Gastroesophageal sphincter (tissue), 4 donors: Measurements from ENCODE around the gene TPRG1L. TPM values are rescaled to one million over a fixed set of nuclear protein-coding genes. Genes with fewer than 3 reads are reported as not detected.

ENCODE experiments used
- ATAC-seq: fragments of 150-250 bp; one replicate; pipeline ENCODE4 v1.9.1; 2016; ENCODE audit warnings: mild to moderate bottlenecking, moderate library complexity
- H3K27ac ChIP-seq, 4 donors: fragments of 200-600 bp; sonication (generic) in 3 of 4; 1 replicate in 3 of 4; 2 replicates in 1 of 4; pipeline ENCODE4 v1.5.1; 2016 to 2019
- H3K27me3 ChIP-seq: fragments of 200-600 bp; sonication (generic); one replicate; pipeline ENCODE4 v1.5.1; 2019
- H3K36me3 ChIP-seq, 2 donors: fragments of 200-600 bp; sonication (generic); one replicate each; pipeline ENCODE4 v1.5.1; 2019; ENCODE audit warnings: control low read depth in 1 of 2
- H3K4me1 ChIP-seq, 3 donors: fragments of 200-600 bp; sonication (generic); 1 replicate in 2 of 3; 2 replicates in 1 of 3; pipeline ENCODE4 v1.5.1; 2016 to 2019; ENCODE audit warnings: control low read depth in 2 of 3
- H3K4me3 ChIP-seq, 2 donors: fragments of 200-600 bp; sonication (generic); one replicate each; pipeline ENCODE4 v1.5.1; 2019; ENCODE audit warnings: mild to moderate bottlenecking in 1 of 2, moderate library complexity in 1 of 2
- H3K9me3 ChIP-seq, 3 donors: fragments of 200-600 bp; sonication (generic); one replicate each; pipeline ENCODE4 v1.5.1; 2017 to 2019; ENCODE audit warnings: control low read depth in 2 of 3
- EP300 ChIP-seq: sonication (generic); formaldehyde crosslinking; IDR thresholded peaks from one replicate; pipeline ENCODE4 v1.6.1; 2017; ENCODE audit warnings: antibody characterized with exemption, mild to moderate bottlenecking
- POLR2A ChIP-seq, 2 donors: fragments of 450-650 bp; IDR thresholded peaks; one replicate each; pipeline ENCODE4 v1.6.1; 2017; ENCODE audit warnings: antibody characterized with exemption in 2 of 2, mild to moderate bottlenecking in 2 of 2, moderate library complexity in 1 of 2
- POLR2AphosphoS5 ChIP-seq: sonication (generic); formaldehyde crosslinking; IDR thresholded peaks from one replicate; pipeline ENCODE4 v1.6.1; 2017; ENCODE audit warnings: antibody characterized with exemption
- WGBS, 2 donors: methylation state at CpG; one replicate each; pipeline ENCODE4 v1.1.5; 2018; ENCODE audit warnings: low coverage in 1 of 2; 5-methylcytosine and 5-hydroxymethylcytosine counted together
- total RNA-seq, 4 donors: library from RNA; depleted of rRNA; stranded (reverse); fragments of >200 nt; gene quantifications; one replicate each; pipeline ENCODE4 v1.1.0, GENCODE V29; 2016
- TF ChIP-seq, protein P1 (sequence below), 4 experiments: fragments of 200-600 bp in 2 of 4; fragments of 450-650 bp in 2 of 4; sonication (generic) in 1 of 4; IDR thresholded peaks; one replicate each; pipeline ENCODE4 v1.5.1; 2017 to 2019; ENCODE audit warnings: antibody characterized with exemption in 4 of 4, mild to moderate bottlenecking in 2 of 4, moderate library complexity in 2 of 4

Gene TPRG1L
- total RNA-seq, 4 donors from 2014 or later: 38.2 to 52.1 (median 46.6) TPM

DNA sequence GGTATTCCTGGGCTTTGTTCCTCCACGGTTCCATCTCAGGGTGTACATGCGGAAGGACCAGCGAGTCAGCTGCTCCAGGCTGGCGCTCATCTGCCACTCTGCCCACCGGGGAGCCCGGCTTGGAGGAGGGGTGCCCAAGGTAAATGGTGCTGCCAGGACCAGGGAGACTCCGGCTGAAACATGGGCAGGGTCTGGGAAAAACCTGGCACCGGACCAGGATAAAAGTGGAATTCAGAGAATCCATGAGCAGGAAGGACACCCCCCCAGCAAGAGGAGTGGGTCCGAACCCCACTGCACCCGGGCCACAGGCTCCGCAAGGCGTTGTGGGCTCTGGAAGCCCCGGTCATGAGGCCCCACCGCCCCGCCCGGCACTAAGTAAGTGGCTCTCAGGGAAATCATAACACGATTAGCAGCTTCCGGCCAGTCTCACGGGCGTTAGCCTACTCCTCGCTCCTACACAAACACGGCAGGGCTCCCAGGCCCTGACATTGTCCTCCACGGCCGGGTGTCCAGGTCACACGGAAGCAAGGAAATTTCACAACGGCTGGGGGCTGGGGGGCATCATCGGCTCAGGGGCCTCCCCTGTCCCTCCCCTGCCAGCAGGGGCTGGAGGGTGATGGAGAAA, 34.6 kb upstream of the TPRG1L start:
- Histone ChIP-seq H3K9me3 (no peaks in the 10 kb centered on the region), H3K27ac (no peak overlapping the region), H3K36me3 (no peaks in the 10 kb centered on the region), H3K4me3 (no peak overlapping the region), H3K4me1 (no peaks in the 10 kb centered on the region), H3K27me3 (peaks cover 13% of the 10 kb centered on the region)
- TF ChIP-seq POLR2A (IDR thresholded peaks at IDR 0.05): no peak
- TF ChIP-seq, protein P1, sequence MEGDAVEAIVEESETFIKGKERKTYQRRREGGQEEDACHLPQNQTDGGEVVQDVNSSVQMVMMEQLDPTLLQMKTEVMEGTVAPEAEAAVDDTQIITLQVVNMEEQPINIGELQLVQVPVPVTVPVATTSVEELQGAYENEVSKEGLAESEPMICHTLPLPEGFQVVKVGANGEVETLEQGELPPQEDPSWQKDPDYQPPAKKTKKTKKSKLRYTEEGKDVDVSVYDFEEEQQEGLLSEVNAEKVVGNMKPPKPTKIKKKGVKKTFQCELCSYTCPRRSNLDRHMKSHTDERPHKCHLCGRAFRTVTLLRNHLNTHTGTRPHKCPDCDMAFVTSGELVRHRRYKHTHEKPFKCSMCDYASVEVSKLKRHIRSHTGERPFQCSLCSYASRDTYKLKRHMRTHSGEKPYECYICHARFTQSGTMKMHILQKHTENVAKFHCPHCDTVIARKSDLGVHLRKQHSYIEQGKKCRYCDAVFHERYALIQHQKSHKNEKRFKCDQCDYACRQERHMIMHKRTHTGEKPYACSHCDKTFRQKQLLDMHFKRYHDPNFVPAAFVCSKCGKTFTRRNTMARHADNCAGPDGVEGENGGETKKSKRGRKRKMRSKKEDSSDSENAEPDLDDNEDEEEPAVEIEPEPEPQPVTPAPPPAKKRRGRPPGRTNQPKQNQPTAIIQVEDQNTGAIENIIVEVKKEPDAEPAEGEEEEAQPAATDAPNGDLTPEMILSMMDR (IDR thresholded peaks at IDR 0.05): no peak
- TF ChIP-seq POLR2AphosphoS5: no peak
- no peak for TF ChIP-seq EP300
- 54 to 70% methylated on average over 3 to 9 of the region's 27 CpGs for WGBS, 2 donors
- ATAC-seq: peak; percentile 13

DNA sequence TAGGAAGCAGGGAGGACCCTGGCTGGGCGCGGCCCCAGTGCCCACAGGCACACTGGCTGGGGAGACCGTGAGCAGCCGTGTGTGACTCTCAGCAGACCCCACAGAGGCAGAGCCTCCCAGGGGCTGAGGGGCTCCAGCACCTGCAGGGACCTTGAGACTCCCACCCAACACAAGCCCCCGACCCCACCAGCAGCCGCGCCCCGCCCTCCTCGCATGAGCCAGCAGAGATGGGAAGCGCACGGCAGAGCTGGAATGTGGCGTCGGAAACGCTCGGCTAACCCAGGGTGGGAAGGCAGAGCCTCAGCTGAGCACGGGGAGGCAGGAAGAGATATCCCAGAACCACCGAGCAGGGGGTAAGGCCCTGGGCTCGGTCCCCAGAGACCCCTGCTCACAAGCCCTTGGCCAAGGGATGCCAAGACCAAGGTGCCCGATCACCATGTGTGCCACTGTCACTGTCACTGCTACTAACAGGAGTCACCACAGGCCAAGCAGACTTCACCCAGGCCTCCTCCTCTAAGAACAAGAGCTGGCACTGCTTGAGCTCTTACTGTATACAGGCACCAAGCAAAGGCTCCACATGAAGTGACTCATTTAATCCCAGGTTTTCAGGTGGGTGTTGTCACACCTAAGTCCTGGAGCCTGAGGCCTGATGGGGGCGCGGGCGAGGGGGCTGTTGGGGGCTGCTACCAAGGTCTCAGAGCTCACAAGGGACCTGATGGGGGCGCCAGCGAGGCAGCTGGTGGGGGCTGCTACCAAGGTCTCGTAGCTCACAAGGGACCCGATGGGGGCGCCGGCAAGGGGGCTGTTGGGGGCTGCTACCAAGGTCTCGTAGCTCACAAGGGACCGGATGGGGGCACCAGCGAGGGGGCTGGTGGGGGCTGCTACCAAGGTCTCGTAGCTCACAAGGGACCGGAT, 33.6 kb upstream of the TPRG1L start:
- TF ChIP-seq, protein P1 (IDR thresholded peaks at IDR 0.05): no peak
- TF ChIP-seq EP300 (no peak), POLR2AphosphoS5 (no peak)
- no peaks in the 10 kb centered on the region for H3K9me3 ChIP-seq
- 100% methylated on average over 1 of the region's 33 CpGs; no CpG with 5 or more reads in 1 of the 2 donors for WGBS, 2 donors

DNA sequence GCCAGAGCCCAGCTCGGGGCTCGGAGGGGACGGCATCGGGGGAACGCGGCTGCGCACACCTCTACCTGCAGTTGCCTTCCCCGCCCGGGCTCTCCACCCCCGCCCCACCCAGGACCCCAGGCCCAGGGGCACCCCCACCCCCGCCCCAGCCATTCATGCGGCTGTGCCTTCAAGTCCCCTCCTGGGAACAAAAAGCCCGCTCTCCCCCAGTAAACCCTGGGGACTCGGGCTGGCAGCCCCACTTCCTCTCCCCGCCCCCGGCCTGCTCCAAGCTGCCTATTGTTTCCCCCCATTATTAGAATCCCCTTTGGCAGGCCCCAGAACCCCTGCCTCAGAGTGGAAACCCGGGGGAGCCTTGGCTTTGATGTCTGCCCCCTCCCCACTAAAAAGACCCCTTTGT, 31.5 kb upstream of the TPRG1L start:
- Histone ChIP-seq H3K4me3 (no peak overlapping the region), H3K27me3 (peaks cover 18% of the 10 kb centered on the region), H3K4me1 (peaks cover 0 to 15% (median 6%) of the 10 kb centered on the region in 3 donors), H3K27ac (no peak overlapping the region), H3K9me3 (no peaks in the 10 kb centered on the region), H3K36me3 (no peaks in the 10 kb centered on the region)
- WGBS, 2 donors: 100% methylated on average over 1 of the region's 17 CpGs; no CpG with 5 or more reads in 1 of the 2 donors
- no peak for TF ChIP-seq POLR2A (IDR thresholded peaks at IDR 0.05)
- TF ChIP-seq, protein P1 (IDR thresholded peaks at IDR 0.05): no peak
- no peak for TF ChIP-seq EP300
- TF ChIP-seq POLR2AphosphoS5: no peak
- no peak for ATAC-seq

More for the DNA sequence above, 33.6 kb upstream of the TPRG1L start:
- peaks cover 13% of the 10 kb centered on the region for H3K27me3 ChIP-seq
- H3K4me3 ChIP-seq: no peak overlapping the region
- no peaks in the 10 kb centered on the region for H3K4me1 ChIP-seq
- H3K36me3 ChIP-seq: no peaks in the 10 kb centered on the region
- ATAC-seq: no peak
- no peak overlapping the region for H3K27ac ChIP-seq

DNA sequence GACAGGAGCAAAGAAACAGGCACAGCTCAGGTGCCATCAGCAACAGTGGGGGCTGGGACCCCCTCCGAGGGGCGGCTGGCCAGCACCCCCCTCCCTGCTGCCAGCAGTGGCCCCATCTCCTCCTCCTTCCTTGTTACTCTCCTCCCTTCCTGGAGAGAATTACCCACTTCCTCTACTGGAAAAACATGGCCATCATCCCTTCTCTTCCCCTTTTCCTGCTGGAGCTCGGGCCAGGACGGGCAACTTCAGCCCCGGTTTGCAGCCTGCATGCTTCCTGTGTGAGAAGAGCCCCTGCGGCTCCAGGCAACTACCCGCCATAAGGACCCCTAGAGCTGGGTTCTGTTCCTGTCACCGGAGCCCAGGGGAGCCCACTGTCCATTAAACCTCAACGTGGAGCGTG, 31.1 kb upstream of the TPRG1L start:
- H3K4me1 ChIP-seq: peaks cover 0 to 19% (median 9%) of the 10 kb centered on the region in 3 donors

More for the DNA sequence above, 31.1 kb upstream of the TPRG1L start:
- Histone ChIP-seq H3K36me3 (no peaks in the 10 kb centered on the region), H3K27ac (no peak overlapping the region), H3K9me3 (no peaks in the 10 kb centered on the region), H3K27me3 (peaks cover 22% of the 10 kb centered on the region), H3K4me3 (no peak overlapping the region)
- 44 to 75% methylated on average over 4 to 5 of the region's 10 CpGs for WGBS, 2 donors
- ATAC-seq: no peak
- TF ChIP-seq, protein P1 (IDR thresholded peaks at IDR 0.05): no peak
- TF ChIP-seq POLR2A (IDR thresholded peaks at IDR 0.05) (no peak), POLR2AphosphoS5 (no peak), EP300 (no peak)
